SK-N-SH (cell line): ENCODE data around the gene FAM222B. TPM values are rescaled to one million over a fixed set of nuclear protein-coding genes. Genes with fewer than 3 reads are reported as not detected.
"Not testable (repeated sequence)": the region's sequence is repeated elsewhere in the genome, so short reads cannot be mapped to it uniquely, and the experiment has no call there.

Experiments used
- CTCF ChIA-PET: fragments of 300-600, 350-600 bp; formaldehyde crosslinking; extraction: SDS; loops from one replicate; lab custom pipeline; 2021; lab: Yijun Ruan, JAX
- POLR2A ChIA-PET: fragments of 350-600 bp; sonication (Branson Sonifier 250); formaldehyde crosslinking; extraction: SDS; loops from one replicate; lab custom pipeline; 2020; ENCODE audit warnings: antibody characterized with exemption, inconsistent platforms; lab: Yijun Ruan, JAX
- DNase-seq: peaks from one replicate; pipeline ENCODE4 v3.0.0; 2012
- H2AFZ ChIP-seq: fragments of 200-600 bp; sonication (generic); 2 replicates; pipeline ENCODE4 v1.8.1; 2016; ENCODE audit warnings: antibody characterized with exemption, mild to moderate bottlenecking, low read depth
- H3F3A ChIP-seq: fragments of 200-600 bp; sonication (generic); replicated peaks from 2 replicates; pipeline ENCODE3; 2016; ENCODE audit warnings: antibody characterized with exemption, mild to moderate bottlenecking; ENCODE audit not compliant: insufficient read depth
- H3K27ac ChIP-seq, 2 experiments: fragments of 200-500 bp in 1 of 2; fragments of 200-600 bp in 1 of 2; sonication (Bioruptor generic) in 1 of 2; sonication (generic), shearing (Covaris generic) in 1 of 2; 2 replicates each; pipeline versions ENCODE4 v1.5.1 to v1.6.1; 2014 to 2016; ENCODE audit warnings: low read depth in 2 of 2, inconsistent platforms in 1 of 2, low read length in 1 of 2, mild to moderate bottlenecking in 1 of 2, mixed read lengths in 1 of 2
- H3K27me3 ChIP-seq: fragments of 200-600 bp; sonication (generic), shearing (Covaris generic); 2 replicates; pipeline ENCODE4 v1.6.1; 2016; ENCODE audit warnings: mixed run types; ENCODE audit not compliant: insufficient read depth
- H3K36me3 ChIP-seq, 2 experiments: fragments of 200-500 bp in 1 of 2; fragments of 200-600 bp in 1 of 2; sonication (Bioruptor generic) in 1 of 2; sonication (generic) in 1 of 2; replicated peaks in 1 of 2; 2 replicates each; pipeline versions ENCODE3 to v1.5.1; 2014 to 2016; ENCODE audit warnings: low read length in 1 of 2, mild to moderate bottlenecking in 1 of 2; ENCODE audit not compliant: insufficient read depth in 2 of 2, control insufficient read depth in 1 of 2
- H3K4me1 ChIP-seq, 2 experiments: fragments of 200-500 bp in 1 of 2; fragments of 200-600 bp in 1 of 2; sonication (Bioruptor generic) in 1 of 2; sonication (generic), shearing (Covaris generic) in 1 of 2; 2 replicates each; pipeline versions ENCODE4 v1.5.1 to v1.6.1; 2014 to 2016; ENCODE audit warnings: low read depth in 1 of 2, low read length in 1 of 2, mixed run types in 1 of 2; ENCODE audit not compliant: insufficient read depth in 2 of 2, control insufficient read depth in 1 of 2
- H3K4me2 ChIP-seq: fragments of 200-600 bp; sonication (generic), shearing (Covaris generic); 2 replicates; pipeline ENCODE4 v1.6.1; 2017; ENCODE audit warnings: mixed run types
- H3K4me3 ChIP-seq, 2 experiments: fragments of 200-500 bp in 1 of 2; fragments of 200-600 bp in 1 of 2; sonication (Bioruptor generic) in 1 of 2; sonication (generic), shearing (Covaris generic) in 1 of 2; 2 replicates each; pipeline versions ENCODE4 v1.5.1 to v1.8.1; 2014 to 2016; ENCODE audit warnings: low read depth in 2 of 2, inconsistent platforms in 1 of 2, low read length in 1 of 2, mild to moderate bottlenecking in 1 of 2, mixed read lengths in 1 of 2, moderate library complexity in 1 of 2
- H3K79me2 ChIP-seq: fragments of 200-600 bp; sonication (generic); 2 replicates; pipeline ENCODE4 v1.8.1; 2017; ENCODE audit warnings: mild to moderate bottlenecking; ENCODE audit not compliant: insufficient read depth
- H3K9ac ChIP-seq: fragments of 200-600 bp; sonication (generic); 2 replicates; pipeline ENCODE4 v1.6.1; 2017; ENCODE audit warnings: mixed run types
- H3K9me2 ChIP-seq: fragments of 200-600 bp; sonication (generic); 2 replicates; pipeline ENCODE4 v1.6.1; 2017; ENCODE audit warnings: mixed run types
- H3K9me3 ChIP-seq: fragments of 200-600 bp; sonication (generic); 2 replicates; pipeline ENCODE4 v1.6.1; 2017; ENCODE audit warnings: mixed run types, mild to moderate bottlenecking, moderate library complexity
- H4K20me1 ChIP-seq: fragments of 200-600 bp; sonication (generic); 2 replicates; pipeline ENCODE4 v1.6.1; 2017; ENCODE audit warnings: mild to moderate bottlenecking, mixed run types; ENCODE audit not compliant: insufficient read depth
- GATA2 ChIP-seq: sonication (generic); formaldehyde crosslinking; IDR thresholded peaks from 2 replicates; pipeline ENCODE4 v1.5.0; 2020; ENCODE audit warnings: mild to moderate bottlenecking, missing genetic modification reagents
- NFIC ChIP-seq: IDR thresholded peaks from 2 replicates; pipeline ENCODE4 v1.4.0; 2012; ENCODE audit warnings: borderline replicate concordance
- NRF1 ChIP-seq: IDR thresholded peaks from 2 replicates; pipeline ENCODE4 v1.6.1; 2012; ENCODE audit warnings: low read depth, mild to moderate bottlenecking, low read length
- POLR2AphosphoS5 ChIP-seq: IDR thresholded peaks from 2 replicates; pipeline ENCODE4 v1.6.1; 2012; ENCODE audit warnings: low read depth, low read length
- YY1 ChIP-seq: IDR thresholded peaks from 2 replicates; pipeline ENCODE4 v1.4.0; 2012; ENCODE audit warnings: low read depth, mild to moderate bottlenecking
- WGBS: methylation state at CpG from one replicate; pipeline ENCODE4 v1.1.6; 2017; ENCODE audit warnings: low lambda C conversion rate; 5-methylcytosine and 5-hydroxymethylcytosine counted together
- polyA plus RNA-seq, 3 experiments: library from polyadenylated mRNA; depleted of rRNA; stranded (reverse); fragments of >200 nt; gene quantifications; 2 replicates each; pipeline ENCODE4 v1.2.3, GENCODE V29; 2012

The FAM222B gene
- polyA plus RNA-seq, 1 of the 3 experiments (the other 2 are of a cell fraction), result 9.0 TPM

GRCh38 chr17:28724500-28725165 is 118.0 kb downstream of the FAM222B start:
- Histone ChIP-seq H3K4me2 (peak overlapping the region; percentile 99), H3K4me3 (no peak overlapping the region)
- CTCF ChIA-PET, result interaction anchor here (0.7 to 11.1 kb wide), 14 partner anchors 8 to 392 kb away, joined by 3 to 612 read pairs (median 4); partner anchors contain the start of genes PHF12, PROCA1, SDF2 and SUPT6H

DNA sequence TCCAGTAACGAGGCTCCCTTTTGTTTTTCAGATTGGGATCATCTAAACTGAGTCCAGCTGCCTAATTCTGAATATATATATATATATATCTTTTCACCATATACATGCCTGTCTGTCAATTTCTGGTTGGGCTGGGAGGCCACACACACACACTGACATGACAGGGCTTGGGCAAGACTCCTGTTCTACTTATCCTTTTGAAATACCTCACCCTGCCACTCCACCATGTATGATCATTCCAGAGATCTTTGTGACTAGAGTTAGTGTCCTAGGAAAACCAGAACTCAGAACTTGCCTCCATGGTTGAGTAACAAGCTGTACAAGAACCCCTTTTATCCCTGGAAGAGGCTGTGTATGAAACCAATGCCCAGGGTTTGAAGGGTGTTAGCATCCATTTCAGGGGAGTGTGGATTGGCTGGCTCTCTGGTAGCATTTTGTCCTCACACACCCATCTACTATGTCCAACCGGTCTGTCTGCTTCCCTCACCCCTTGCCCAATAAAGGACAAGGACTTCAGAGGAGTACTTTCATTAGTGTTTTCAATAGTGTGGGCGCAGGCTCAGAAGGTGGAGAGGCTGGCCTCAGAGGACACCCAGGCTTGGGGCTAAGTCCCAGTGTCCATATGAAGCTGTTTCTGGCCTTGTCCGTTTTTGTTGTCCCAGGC is 118.6 kb downstream of the FAM222B start:
- peaks cover 16 to 42% of the 10 kb centered on the region in 2 experiments for H3K4me1 ChIP-seq
- H4K20me1 ChIP-seq, result peaks cover 36% of the 10 kb centered on the region
- H3K79me2 ChIP-seq, result peaks cover 36% of the 10 kb centered on the region
- peaks cover 73% of the 10 kb centered on the region for H3F3A ChIP-seq
- H3K27ac ChIP-seq, result peak overlapping the region in 1 of 2 experiments; percentile 72; a peak in 2 of 4 replicates
- H3K36me3 ChIP-seq, result peaks cover 38 to 41% of the 10 kb centered on the region in 2 experiments
- POLR2A ChIA-PET, result interaction anchor here (0.6 kb wide), 1 partner anchor 15 kb away, joined by 3 read pairs; no protein-coding TSS in a partner anchor
- not testable (repeated sequence) for H3K9ac ChIP-seq, H3K4me3 ChIP-seq, H2AFZ ChIP-seq, H3K4me2 ChIP-seq, H3K9me3 ChIP-seq, DNase-seq, H3K9me2 ChIP-seq, H3K27me3 ChIP-seq
- WGBS, result 92% methylated on average over 4 of the region's 4 CpGs
- CTCF ChIA-PET, result interaction anchor here (0.7 to 11.1 kb wide), 6 partner anchors 11 to 229 kb away, joined by 3 to 612 read pairs (median 30); partner anchors contain the start of genes PHF12 and TRAF4

More at GRCh38 chr17:28724500-28725165, 118.0 kb downstream of the FAM222B start:
- no peaks in the 10 kb centered on the region for H3K9me3 ChIP-seq
- H3K9ac ChIP-seq, result peak overlapping the region; percentile 71; the same call in 1 of the 2 replicates
- peaks cover 36% of the 10 kb centered on the region for H4K20me1 ChIP-seq
- peak overlapping the region; percentile 72 to 88 for H3K27ac ChIP-seq
- H2AFZ ChIP-seq, result no peak overlapping the region
- H3K27me3 ChIP-seq, result no peaks in the 10 kb centered on the region
- no peak for TF ChIP-seq GATA2 (CRISPR knock-in tag)
- TF ChIP-seq NRF1, result no peak
- TF ChIP-seq NFIC, result no peak
- TF ChIP-seq, all 33 proteins: peak for 0
- DNase-seq, result no peak
- Histone ChIP-seq H3F3A (peaks cover 73% of the 10 kb centered on the region), H3K4me1 (peaks cover 16 to 42% of the 10 kb centered on the region in 2 experiments), H3K36me3 (peaks cover 38 to 41% of the 10 kb centered on the region in 2 experiments), H3K9me2 (no peaks in the 10 kb centered on the region), H3K79me2 (peaks cover 36% of the 10 kb centered on the region)
- POLR2A ChIA-PET, result interaction anchor here (0.6 to 4.5 kb wide), 3 partner anchors 16 to 25 kb away, joined by 3 to 52 read pairs (median 4); partner anchors contain the start of gene TRAF4
- WGBS, result 80% methylated on average over 10 of the region's 10 CpGs

DNA sequence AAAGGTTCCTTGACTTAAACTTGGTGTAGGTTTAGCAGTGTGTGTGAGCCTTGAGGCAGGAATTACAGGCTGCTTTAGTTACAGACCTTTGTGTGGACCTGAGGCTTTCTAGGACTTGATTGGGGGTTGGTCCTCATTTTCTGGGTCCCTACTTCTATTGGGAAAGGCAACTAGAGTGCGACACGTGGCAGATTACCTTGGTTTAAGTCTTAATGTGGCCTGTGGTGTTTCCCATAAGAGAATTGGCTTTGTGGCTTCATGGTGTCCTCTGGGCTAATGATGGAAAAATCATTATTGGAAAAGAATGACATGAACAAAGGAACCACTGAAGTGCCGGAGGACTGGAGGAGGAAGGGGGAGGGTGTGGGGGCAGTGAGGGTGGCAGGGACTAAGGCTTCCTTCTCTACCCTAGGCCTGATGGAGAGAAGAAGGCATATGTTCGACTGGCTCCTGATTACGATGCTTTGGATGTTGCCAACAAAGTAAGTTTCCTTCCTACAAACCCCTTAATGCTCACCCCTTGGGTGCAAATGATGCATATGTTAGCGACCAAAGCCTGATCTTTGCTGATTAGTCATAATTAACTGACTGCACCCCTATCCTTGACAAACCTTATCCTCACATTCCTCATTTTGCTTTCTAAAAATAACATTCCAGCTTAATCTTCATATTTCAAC is 119.3 kb downstream of the FAM222B start:
- Histone ChIP-seq H3K9me2 (no peaks in the 10 kb centered on the region), H3K9me3 (no peaks in the 10 kb centered on the region), H3K79me2 (peaks cover 36% of the 10 kb centered on the region), H3K4me3 (no peak overlapping the region), H3K4me2 (peak overlapping the region; percentile 92; the same call in 1 of the 2 replicates), H3K36me3 (peaks cover 38 to 41% of the 10 kb centered on the region in 2 experiments), H2AFZ (no peak overlapping the region), H3K9ac (no peak overlapping the region; the same call in 1 of the 2 replicates), H4K20me1 (peaks cover 36% of the 10 kb centered on the region), H3F3A (peaks cover 75% of the 10 kb centered on the region), H3K4me1 (peaks cover 16 to 42% of the 10 kb centered on the region in 2 experiments), H3K27ac (peak overlapping the region; percentile 12 to 86; a peak in 1 of 4 replicates), H3K27me3 (no peaks in the 10 kb centered on the region)
- TF ChIP-seq YY1 (no peak), POLR2AphosphoS5 (0 out of 2 replicates have a peak, but pooled peaks have one; percentile 15)
- ChIA-PET POLR2A (no interaction called here), CTCF (interaction anchor here (11.1 kb wide), 1 partner anchor 25 kb away, joined by 612 read pairs; the partner anchor contains the start of gene TRAF4)
- WGBS, result 89% methylated on average over 6 of the region's 6 CpGs
- no peak for DNase-seq
